ENCODE data around the gene STOML1.
"Not testable (repeated sequence)": the region's sequence is repeated elsewhere in the genome, so short reads cannot be mapped to it uniquely, and the experiment has no call there.

DNA sequence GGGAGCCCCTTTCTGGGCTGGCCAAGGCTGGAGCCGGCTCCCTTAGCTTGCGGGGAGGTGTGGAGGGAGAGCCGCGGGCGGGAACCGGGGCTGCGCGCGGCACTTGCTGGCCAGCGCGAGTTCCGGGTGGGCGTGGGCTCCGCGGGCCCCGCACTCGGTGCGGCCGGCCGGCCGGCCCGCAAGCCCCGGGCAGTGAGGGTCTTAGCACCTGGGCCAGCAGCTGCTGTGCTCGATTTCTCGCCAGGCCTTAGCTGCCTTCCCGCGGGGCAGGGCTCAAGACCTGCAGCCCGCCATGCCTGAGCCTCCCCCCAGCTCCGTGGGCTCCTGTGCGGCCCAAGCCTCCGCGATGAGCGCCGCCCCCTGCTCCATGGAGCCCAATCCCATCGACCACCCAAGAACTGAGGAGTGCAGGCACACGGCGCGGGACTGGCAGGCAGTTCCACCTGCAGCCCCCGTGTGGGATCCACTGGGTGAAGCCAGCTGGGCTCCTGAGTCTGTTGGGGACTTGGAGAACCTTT is 18.4 kb downstream of the STOML1 start:
- TF ChIP-seq EZH2phosphoT487 (IDR thresholded peaks at IDR 0.05; ENCODE audit: insufficient read depth, low read depth); EZH2 (IDR thresholded peaks at IDR 0.05; ENCODE audit: insufficient read depth, poor library complexity, severe bottlenecking): not testable (repeated sequence)

Data from GM23248 (cell line).